HG03460 (cell line): Measurements from ENCODE around the gene KMT5C.

Experiments used
- ATAC-seq: cut with Tn5 transposase; IDR thresholded peaks from one replicate; pipeline ENCODE4 v1.9.1; 2021; ENCODE audit not compliant: unreplicated experiment

Gene KMT5C

DNA sequence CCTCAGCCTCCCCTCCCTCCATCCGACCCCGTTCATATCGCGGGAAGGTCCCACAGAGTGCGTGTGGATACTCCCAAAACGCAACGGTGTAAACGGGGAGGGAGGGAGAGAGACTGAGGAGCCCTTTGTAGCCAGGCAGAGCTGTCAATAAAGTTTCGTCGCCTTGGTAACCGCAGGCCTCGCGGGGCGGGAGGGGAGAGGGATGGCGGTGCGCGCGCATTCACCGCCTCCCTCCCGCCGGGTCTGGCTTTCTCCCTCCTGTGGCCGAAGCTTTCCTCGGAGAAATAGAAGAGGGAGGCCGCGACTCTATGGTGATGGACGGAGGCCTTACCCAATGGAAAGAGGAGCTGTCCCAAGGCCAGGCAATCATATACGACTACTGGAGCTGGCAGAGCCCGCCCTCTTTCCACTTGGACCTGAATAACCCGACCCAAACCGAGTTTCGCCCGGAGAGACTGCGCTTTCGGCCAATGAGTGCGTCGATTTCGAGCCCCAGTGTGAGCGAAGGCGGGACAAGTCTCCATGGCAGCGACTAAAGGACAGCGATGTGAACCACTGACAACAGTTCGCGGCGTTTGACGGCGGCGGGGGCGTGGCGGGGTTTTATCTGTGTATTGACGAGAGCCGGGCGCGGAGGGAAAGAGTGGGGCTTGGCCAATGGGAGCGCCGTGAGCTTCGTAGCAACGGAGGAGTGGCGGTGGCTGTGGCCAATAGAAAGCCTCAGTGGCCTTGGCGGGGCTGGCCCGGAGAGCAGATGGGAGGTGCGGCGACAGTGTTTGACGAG is at the start of gene KMT5C:
KMT5C (plus strand) TSS at position 772 of the 784 bp plus-strand sequence. CDS start 2,061 bp downstream, outside the sequence.
- peak; percentile 79 for ATAC-seq

DNA sequence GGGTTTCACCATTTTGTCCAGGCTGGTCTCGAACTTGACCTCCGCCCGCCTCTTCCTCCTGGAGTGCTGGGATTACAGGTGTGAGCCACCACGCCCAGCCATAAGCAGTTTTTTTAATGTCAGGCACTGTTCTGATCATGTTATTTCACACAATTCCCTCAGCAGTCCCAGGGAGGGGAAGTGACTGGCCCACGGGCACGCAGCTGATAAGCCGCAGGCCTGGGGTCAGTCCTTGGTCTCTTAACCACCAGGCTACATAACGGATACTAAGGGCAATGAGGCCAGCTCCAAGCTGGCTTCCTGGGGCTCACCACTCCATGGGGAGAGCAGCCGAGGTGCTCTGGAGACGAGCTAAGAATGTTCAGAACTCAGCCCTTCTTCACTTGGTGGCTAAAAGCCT is 42.4 kb upstream of the KMT5C start:
- no peak for ATAC-seq

DNA sequence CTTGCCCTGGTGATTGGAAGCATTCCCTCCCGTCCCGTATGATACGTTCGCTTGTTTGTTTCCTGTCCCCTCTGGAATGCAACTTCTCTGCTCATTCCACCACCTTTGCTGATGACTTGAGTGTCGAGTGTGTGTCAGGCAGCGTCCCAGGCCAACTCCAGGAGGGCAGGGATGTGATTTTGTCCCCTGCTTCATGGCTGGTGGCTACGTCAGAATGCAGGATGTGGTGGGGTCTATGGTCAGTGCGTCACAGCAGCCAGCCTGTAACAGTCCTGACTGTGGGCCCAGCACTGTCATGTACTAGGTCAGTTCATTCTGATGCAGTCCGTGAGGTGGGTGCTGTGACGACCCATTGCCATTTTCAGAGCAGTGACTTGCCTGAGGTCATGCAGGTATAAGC is 39.7 kb upstream of the KMT5C start:
- ATAC-seq: no peak

DNA sequence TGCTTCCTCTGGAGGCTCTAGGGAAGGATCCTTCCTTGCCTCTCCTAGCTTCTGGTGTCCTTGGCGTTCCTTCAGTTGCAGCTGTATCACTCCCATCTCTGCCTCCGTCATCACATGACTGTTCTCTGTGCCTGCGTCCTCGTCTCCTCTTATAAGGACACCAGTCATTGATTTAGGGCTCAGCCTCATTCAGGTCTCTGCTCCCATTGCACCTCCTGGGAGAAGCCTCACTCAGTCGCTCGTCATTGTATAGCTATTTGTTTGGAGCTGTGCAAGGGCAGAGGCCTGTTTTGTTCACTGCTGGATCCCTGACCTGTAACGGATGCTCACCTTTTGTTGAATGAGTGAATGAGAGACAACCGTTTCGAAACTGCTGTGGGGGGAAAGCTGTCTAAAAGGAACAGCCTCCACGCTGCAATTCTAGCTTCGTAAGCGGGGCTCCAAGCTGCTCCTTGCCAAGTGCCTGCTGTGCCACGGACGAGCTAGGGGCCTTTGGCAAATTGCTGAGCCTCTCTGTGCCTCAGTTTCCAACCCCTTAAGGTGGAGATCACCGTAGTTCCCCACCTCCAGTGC is 38.7 kb upstream of the KMT5C start:
- no peak for ATAC-seq

DNA sequence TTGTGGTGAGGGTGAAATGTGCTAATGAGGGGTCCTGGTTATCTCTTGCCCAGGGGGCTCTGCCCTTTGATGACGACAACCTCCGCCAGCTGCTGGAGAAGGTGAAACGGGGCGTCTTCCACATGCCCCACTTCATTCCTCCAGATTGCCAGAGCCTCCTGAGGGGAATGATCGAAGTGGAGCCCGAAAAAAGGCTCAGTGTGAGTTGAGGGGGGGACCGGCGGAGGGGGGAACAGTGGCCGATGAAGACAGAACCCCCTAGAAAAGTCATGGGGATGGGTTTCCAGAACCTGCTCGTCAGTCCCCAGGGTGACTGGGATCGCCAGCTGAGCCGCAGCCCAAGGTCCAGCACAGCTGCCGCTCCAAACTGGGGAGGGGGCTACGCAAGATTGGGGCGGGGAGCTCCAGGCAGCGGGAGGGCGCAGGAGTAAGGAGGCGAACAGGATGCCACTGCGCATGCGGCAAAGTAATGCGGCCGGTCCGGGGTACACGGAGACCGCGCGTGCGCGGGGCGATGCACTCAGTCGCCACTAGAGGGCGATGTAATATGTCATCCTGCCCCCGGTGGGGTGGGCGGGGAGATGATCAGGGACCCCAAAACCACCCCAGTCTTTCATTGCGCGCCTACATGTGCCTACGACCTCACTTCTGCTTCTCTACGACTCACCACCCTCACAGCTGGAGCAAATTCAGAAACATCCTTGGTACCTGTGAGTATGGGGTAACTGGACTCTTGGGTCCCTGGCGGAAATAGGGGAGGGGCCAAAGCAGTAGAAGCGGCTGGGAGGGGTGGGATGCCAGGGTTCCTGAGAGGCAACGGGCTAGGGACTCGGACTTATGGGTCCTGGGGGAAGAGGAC is 38.0 kb upstream of the KMT5C start:
- ATAC-seq: no peak

DNA sequence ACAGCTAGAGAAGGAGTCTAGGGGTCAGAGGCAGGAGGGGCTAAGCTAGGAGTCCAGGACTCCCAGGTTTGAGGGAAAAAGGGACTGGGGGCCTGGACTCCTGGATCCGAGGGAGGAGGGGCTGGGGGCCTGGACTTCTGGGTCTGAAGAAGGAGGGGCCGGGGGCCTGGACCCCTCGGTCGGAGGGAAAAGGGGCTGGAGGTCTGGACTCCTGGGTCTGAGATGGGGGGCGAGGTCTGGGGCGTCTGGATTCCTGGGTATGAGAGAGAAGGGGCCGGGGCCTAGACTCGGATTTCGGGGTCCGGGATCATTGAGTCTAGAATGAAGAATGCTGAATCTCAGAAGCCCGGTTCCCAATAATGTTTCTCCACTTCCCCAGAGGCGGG is 37.4 kb upstream of the KMT5C start:
- no peak for ATAC-seq

DNA sequence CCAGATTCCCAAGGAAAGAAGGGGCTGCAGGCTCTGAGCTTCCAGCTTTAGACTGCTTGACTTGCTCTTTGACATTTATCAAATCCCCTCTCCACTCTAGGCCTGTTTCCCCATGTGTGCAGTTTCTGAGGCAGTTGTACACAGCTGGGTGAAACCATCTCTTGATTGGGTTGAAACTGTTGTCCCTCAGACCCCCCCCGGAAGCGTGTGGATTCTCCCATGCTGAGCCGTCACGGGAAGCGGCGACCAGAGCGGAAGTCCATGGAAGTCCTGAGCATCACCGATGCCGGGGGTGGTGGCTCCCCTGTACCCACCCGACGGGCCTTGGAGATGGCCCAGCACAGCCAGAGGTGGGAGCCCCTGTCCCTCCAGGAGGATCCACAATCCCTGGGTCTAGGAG is 36.2 kb upstream of the KMT5C start:
- ATAC-seq: no peak

DNA sequence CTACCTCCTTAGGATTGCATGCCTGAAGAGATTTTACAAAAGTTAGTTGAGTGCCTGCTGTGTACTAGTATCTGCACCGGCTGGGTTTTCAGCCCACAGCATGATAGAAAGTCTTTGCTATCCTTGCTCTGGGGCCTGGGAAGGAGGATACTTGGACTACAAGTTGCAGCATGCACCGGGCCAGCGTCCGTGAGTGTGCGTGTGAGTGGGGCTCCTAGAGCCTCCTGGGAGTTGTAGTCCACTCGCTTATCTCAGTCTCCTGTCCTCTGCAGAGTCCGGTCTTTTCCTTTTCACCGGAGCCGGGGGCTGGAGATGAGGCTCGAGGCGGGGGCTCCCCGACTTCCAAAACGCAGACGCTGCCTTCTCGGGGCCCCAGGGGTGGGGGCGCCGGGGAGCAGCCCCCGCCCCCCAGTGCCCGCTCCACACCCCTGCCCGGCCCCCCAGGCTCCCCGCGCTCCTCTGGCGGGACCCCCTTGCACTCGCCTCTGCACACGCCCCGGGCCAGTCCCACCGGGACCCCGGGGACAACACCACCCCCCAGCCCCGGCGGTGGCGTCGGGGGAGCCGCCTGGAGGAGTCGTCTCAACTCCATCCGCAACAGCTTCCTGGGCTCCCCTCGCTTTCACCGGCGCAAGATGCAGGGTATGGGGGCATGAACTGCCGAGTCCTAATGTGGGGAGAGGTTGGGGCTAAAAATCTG is 35.2 kb upstream of the KMT5C start:
- ATAC-seq: no peak

DNA sequence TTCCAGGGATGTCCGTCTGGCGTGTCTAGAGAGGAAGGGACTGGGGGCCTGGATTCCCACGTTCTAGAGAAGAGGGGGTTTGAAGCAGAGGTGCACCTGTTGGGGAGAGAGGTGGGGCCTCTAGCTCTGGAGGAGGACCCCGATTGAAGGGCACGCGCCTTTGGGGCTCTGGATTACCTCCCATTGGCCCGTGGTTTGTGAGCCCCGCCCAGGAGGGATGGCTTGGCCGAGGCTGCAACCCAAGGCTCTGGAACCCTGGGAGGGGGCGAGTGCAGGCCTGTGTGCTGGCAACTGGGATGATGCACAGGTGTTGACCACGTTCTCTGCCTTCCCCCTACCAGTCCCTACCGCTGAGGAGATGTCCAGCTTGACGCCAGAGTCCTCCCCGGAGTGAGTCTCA is 34.7 kb upstream of the KMT5C start:
- no peak for ATAC-seq

DNA sequence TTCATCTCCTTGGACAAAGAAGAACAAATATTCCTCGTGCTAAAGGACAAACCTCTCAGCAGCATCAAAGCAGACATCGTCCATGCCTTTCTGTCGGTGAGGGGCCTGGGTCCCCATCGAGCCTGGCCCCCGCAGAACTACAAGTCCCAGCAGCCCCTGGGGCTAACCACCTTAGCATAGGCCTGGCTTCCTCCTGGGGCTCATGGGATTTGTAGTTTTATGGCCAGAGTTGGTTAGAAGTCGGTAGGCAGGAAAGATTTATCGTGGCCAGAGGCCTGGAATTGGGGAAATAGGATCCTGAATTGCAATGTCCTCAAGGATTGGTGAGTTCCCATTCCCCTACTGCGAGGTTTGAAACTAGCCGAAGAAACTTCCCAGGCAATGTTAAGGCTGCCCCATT is 34.2 kb upstream of the KMT5C start:
- no peak for ATAC-seq

DNA sequence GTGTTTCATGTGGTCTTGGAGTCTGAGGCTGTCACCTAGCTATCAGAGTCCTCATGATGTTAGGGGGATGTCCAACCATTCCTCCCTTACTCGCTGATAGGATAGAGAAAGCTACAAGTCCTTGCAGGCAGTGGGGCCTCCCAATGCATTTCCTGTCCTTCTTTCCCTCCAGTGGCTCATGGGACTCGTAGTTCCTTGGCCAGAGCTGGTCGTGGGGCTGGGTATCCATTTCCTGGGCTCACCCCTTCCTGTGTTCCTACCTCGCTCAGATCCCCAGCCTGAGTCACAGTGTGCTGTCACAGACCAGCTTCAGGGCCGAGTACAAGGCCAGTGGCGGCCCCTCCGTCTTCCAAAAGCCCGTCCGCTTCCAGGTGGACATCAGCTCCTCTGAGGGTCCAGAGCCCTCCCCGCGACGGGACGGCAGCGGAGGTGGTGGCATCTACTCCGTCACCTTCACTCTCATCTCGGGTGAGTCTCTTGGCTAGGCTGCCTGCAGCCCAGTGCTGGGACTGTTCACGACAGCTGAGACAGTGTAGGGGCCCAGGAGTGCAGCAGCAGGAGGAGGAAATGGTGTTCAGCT is 33.6 kb upstream of the KMT5C start:
- no peak for ATAC-seq

DNA sequence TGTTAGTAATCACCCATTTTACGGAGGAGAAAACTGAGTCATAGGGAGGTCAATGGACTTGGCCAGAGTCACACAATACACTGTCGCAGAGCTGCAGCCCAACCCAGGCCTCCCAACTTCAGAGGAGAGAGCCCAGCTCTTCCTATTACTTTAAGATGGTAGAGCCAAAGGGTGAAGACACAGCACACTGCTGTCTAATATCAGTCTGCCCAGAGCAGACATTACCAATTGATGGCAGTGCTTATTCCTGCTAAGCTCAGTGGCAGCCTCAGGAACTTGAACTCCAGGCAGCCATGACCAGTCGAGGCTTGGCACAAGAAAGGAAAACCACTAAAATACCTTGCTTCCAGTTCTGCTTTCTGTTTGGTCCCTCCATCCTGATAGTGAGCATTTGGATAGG is 33.0 kb upstream of the KMT5C start:
- no peak for ATAC-seq

DNA sequence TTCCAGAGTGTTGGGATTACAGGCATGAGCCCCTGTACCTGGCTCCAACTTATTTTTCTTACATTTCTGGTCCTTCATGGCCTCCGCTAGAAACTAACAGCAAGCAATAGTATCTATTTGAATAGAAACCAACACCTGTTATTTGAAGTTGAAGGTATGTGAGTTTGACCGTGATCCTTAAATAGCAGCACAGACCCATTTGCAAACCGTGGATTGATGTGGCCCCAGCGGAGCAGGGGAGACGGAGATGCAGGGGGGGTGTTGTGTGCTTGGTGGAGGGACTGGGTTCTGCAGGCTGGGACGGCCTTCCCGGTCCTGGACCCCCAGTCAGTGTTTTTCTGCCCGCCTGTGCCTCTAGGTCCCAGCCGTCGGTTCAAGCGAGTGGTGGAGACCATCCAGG is 31.4 kb upstream of the KMT5C start:
- ATAC-seq: no peak

DNA sequence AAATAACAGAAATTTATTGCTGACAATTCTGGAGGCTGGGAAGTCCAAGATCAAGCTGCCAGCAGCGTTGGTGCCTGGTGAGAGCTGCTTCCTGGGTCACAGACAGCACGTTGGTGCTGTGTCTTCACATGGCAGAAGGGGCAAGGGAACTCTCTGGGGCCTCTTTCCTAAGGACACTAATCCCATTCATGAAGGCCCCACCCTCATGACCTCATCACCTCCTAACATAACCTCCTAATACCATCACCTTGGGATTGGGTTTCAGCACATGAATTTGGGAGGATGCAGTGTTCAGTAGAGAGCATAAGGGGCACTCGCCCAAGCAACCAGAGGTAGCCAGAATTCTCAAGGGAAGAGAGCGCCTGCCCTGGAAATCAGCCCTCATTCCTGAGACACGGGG is 30.2 kb upstream of the KMT5C start:
- no peak for ATAC-seq

DNA sequence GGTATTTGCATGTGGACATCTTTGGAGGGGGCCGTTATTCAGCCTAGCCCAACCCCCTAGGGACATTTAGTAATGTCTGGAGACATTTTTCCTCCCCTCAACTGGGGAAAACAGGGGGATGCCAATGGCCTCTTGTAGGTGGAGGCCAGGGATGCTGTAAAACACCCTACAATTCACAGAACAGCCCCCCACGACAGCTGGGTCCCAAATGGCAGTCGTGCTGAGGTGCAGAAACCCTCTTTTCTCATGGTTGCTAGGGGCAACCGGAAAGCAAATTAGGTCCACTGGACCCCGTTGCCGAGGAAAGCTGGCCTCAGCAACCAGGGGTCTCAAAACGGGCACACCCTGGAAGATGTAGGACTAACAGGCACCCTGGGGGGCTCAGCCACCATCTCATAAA is 29.2 kb upstream of the KMT5C start:
- no peak for ATAC-seq

DNA sequence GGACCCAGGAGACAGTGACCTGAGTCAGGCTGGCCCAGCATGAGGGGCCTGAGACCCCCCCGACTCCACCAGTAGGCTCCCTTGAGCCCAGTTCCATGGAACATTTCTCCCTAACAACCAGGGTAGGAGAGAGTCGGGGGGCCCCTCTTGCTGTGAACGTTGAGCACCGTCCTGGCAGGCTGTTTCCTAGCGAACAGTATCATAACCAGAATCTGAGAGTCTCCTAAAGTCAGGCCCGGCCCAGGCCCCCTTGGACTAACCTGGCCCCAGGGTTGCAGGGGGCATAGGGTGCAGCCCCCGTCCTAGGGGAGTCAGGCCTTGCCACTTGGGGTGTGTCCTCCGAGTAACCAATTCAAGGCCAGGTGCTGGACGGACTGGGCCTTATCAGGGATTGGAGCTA is 28.3 kb upstream of the KMT5C start:
- ATAC-seq: no peak

DNA sequence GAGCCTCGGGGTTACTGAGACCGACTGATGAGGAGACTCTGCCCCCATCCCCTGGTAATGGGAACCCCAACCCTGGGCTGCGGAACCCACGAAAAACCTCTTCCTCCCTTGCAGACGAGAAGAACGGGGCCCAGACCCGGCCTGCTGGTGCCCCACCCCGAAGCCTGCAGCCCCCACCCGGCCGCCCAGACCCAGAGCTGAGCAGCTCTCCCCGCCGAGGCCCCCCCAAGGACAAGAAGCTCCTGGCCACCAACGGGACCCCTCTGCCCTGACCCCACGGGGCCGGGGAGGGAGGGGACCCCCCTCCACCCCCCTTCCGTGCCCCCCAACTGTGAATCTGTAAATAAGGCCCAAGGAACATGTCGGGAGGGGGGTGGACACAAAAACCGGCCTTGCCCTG is 27.9 kb upstream of the KMT5C start:
- ATAC-seq: no peak

DNA sequence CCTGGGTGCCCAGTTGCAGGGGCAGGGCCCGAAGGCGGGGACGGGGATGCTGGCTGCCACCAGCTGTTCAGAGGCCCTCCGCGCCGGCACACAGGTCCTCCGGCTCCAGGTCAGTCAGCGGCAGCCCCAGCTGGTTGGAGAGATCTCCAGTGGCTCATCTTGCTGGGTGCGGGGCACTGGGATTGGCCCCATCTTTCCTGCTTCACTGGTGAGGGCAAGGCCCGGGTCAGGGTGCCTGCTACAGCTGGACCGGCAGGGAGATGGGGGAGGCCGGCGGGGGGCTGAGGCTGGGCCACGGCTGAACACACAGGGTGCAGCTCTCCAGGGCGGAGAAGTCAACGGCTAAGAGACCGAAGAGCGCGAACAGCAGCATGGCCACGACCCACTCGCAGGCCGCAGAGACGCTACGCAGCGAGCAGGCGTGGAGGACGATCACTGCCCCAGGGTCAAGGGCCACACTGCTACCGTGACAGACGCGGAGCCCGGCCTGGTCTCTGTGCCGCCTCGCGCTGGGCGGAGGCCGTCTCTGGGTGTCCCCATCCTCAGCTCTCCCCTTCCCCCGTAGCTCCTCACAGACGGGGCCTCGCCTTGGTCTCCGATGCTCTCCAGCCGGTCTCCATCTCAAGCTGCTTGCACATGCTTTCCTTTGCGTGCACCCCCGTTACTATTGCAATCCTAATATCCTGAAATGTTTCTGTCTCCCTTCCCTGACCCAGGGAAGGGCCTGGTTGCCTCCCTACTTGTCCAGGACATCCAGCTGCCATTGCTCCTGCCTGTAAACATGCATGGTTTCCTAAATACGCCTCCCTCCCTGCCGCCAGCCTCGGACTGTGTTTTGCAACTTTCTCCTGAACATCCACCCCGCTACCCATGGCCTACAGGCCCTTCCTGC is 26.8 kb upstream of the KMT5C start:
- ATAC-seq: no peak

DNA sequence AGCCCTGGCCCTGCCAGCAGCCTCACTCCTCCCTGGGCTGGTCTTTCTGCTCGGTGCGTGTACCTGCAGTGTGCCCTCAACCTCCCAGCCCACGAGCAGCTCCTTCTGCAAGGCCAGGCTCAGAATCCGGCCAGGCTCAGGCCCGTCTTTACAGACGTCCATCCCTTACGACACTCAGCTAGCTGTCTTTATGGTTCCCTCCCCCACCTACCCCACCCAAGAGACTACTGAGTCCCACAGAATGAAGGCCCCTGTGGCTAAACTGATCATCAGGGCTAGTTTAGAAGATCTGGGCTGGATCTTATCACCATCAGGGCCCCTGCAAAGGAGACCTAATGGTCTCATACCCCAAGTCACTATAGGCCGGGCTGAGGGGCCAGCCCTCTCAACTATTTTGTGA is 25.3 kb upstream of the KMT5C start:
- no peak for ATAC-seq

DNA sequence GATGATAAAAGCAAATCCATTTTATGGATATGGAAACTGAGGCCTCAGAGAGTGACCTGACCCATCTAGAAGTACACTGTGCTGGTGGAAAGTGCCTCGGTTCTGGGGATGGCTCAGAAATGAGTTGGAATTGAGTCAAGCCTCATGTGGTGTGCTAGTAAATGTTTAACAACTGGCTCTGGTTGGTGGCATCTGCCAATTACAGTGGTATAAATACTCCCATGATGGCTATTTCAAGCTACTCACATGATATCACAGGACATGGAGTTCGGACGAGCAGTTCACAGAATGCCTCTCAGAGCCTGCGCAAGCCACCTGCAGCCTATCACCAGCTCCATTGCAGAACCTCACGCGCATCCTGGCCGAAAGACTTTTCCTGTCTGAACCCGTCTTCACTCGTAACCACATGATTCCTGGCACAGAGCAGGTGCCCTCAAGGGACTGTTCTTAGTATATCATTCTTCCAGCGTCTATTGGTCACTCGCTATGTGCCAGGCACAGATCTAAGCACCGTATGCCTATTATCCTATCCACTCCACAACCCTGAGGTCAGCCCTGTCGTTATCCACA is 23.6 kb upstream of the KMT5C start:
- no peak for ATAC-seq
